ENCODE data around the gene UBE2J2.
A peak's percentile ranks its signal among the peaks of the same experiment; 100 is the strongest.

Gene UBE2J2

GRCh38 chr1:1309251-1310108, 35.8 kb upstream of the UBE2J2 start:
- no peak for DNase-seq

- DNase-seq = no peak
Observed at GRCh38 chr1:1308756-1309250, 35.1 kb upstream of the UBE2J2 start.

GRCh38 chr1:1307923-1308755, 34.5 kb upstream of the UBE2J2 start, which contains the start of the genes ACAP3 and PUSL1:
Gene ACAP3, minus strand, starts transcription at chr1:1307930. Its CDS starts 115 bp downstream, at chr1:1307815.
Gene PUSL1, plus strand, starts transcription at chr1:1308597. Its CDS starts 47 bp downstream, at chr1:1308644.
- peak; percentile 95 for DNase-seq

- peak; percentile 75 for DNase-seq
Observed at GRCh38 chr1:1307261-1307922, 33.7 kb upstream of the UBE2J2 start.

- DNase-seq = no peak
Observed at GRCh38 chr1:1306661-1307260, 33.1 kb upstream of the UBE2J2 start.

GRCh38 chr1:1306070-1306660, 32.5 kb upstream of the UBE2J2 start:
- DNase-seq = no peak

GRCh38 chr1:1305300-1306069, 31.8 kb upstream of the UBE2J2 start:
- DNase-seq = peak; percentile 88

- no peak for DNase-seq
Observed at GRCh38 chr1:1304331-1305299, 31.0 kb upstream of the UBE2J2 start.

- DNase-seq = no peak
Observed at GRCh38 chr1:1303736-1304135, 30.1 kb upstream of the UBE2J2 start.

GRCh38 chr1:1302951-1303509, 29.4 kb upstream of the UBE2J2 start:
- no peak for DNase-seq

GRCh38 chr1:1302006-1302430, 28.4 kb upstream of the UBE2J2 start:
- DNase-seq = no peak

- DNase-seq = no peak
Observed at GRCh38 chr1:1300352-1300739, 26.7 kb upstream of the UBE2J2 start.

GRCh38 chr1:1299686-1300351, 26.2 kb upstream of the UBE2J2 start:
- DNase-seq = no peak

- no peak for DNase-seq
Observed at GRCh38 chr1:1298861-1299685, 25.4 kb upstream of the UBE2J2 start.

GRCh38 chr1:1297802-1298424, 24.3 kb upstream of the UBE2J2 start:
- no peak for DNase-seq

- DNase-seq = no peak
Observed at GRCh38 chr1:1296070-1297061, 22.7 kb upstream of the UBE2J2 start.

All from activated effector memory CD4-positive, alpha-beta T cell treated with anti-CD3 and anti-CD28 coated beads, Interleukin-2, amount 50 U/mL, for 16 hours (primary cell).